A673 (cell line): ENCODE results near the gene FGF14. TPM values are rescaled to one million over a fixed set of nuclear protein-coding genes. Genes with fewer than 3 reads are reported as not detected.

Source experiments
- BruUV-seq: library from RNA; stranded (reverse); fragments of 400-500 nt; replicated peaks from 2 replicates; lab custom pipeline; 2021; lab: Mats Ljungman, UMichigan
- CTCF ChIA-PET: fragments of 300-600 bp; sonication (Branson Sonifier 250); formaldehyde crosslinking; loops from one replicate; lab custom pipeline; 2022; ENCODE audit warnings: antibody characterized with exemption; lab: Charles Lee
- POLR2A ChIA-PET: fragments of 300-600 bp; sonication (Branson Sonifier 250); formaldehyde crosslinking; loops from one replicate; lab custom pipeline; 2022; ENCODE audit warnings: antibody characterized with exemption; ENCODE audit not compliant: low non-redundant PET; lab: Charles Lee
- DNase-seq: peaks from one replicate; pipeline ENCODE4 v3.0.0-alpha.2; 2015; ENCODE audit warnings: low spot score
- H3K27ac ChIP-seq: fragments of 200-600 bp; sonication (generic); 2 replicates; pipeline ENCODE4 v1.5.1; 2016; ENCODE audit warnings: mixed run types, low read depth, mild to moderate bottlenecking, mixed read lengths, antibody characterized with exemption, low read length; ENCODE audit not compliant: poor library complexity, severe bottlenecking
- H3K27me3 ChIP-seq: fragments of 200-600 bp; sonication (generic); replicated peaks from 2 replicates; pipeline ENCODE4 v1.6.1; 2017; ENCODE audit warnings: mixed run types, low read depth, mild to moderate bottlenecking, mixed read lengths, antibody characterized with exemption, low read length; ENCODE audit not compliant: insufficient read depth, poor library complexity
- H3K36me3 ChIP-seq: fragments of 200-600 bp; sonication (generic); 2 replicates; pipeline ENCODE4 v1.6.1; 2016; ENCODE audit warnings: mixed run types, mild to moderate bottlenecking, mixed read lengths, antibody characterized with exemption, low read length; ENCODE audit not compliant: insufficient read depth, poor library complexity, severe bottlenecking
- H3K4me1 ChIP-seq: fragments of 200-600 bp; sonication (generic); 2 replicates; pipeline ENCODE4 v1.6.1; 2017; ENCODE audit warnings: mixed run types, mild to moderate bottlenecking, mixed read lengths, antibody characterized with exemption, low read length; ENCODE audit not compliant: insufficient read depth, poor library complexity, severe bottlenecking
- H3K4me3 ChIP-seq: fragments of 200-600 bp; sonication (generic); 2 replicates; pipeline ENCODE4 v1.5.1; 2016; ENCODE audit warnings: low read depth, mixed run types, mild to moderate bottlenecking, mixed read lengths, low read length; ENCODE audit not compliant: poor library complexity, severe bottlenecking
- H3K9me3 ChIP-seq: fragments of 200-600 bp; sonication (generic); 2 replicates; pipeline ENCODE4 v1.6.1; 2016; ENCODE audit warnings: mixed run types, low read depth, mild to moderate bottlenecking, mixed read lengths, antibody characterized with exemption, low read length; ENCODE audit not compliant: poor library complexity, severe bottlenecking
- EZH2 ChIP-seq: fragments of 200-600 bp; sonication (generic); IDR thresholded peaks from 2 replicates; pipeline ENCODE4 v1.6.1; 2017; ENCODE audit warnings: borderline replicate concordance, low read depth, mild to moderate bottlenecking, mixed read lengths, antibody characterized with exemption, low read length; ENCODE audit not compliant: poor library complexity, severe bottlenecking
- intact Hi-C: fragments of 100-400 bp; cut with micrococcal nuclease; formaldehyde crosslinking; loops from one replicate; pipeline ENCODE4 v1.10.0; 2022; ENCODE audit not compliant: unreplicated experiment
- total RNA-seq: library from RNA; stranded (reverse); gene quantifications from 2 replicates; pipeline ENCODE4 v1.2.3, GENCODE V29; 2021
- TF ChIP-seq, protein P1 (sequence below): fragments of 300-800, 200-600 bp; sonication (generic); conservative IDR thresholded peaks from 2 replicates; pipeline ENCODE4 v1.5.1; 2017; ENCODE audit warnings: low read depth, mild to moderate bottlenecking, antibody characterized with exemption, low read length, moderate library complexity, mixed read lengths

The FGF14 gene
- total RNA-seq, 1 experiment from 2014 or later: 19.7 TPM

DNA sequence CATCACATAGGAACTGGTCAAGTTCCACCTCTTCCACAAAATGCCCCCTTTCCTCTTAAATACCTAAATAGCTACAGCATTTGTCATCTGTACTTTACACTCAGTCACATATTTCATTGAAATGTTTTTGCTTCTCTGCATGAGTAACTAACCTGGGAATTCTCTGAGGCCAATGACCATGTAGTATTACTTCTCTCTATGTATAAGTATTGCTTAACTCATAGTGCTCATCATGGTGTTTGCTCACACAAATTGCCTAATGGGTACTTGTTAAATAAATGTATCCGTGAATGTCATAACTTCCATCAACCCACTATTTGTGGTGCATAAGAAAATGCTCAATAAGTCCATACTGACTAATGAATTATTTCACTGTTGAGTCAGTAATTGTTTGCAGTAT is 115.5 kb downstream of the FGF14 start:
- CTCF ChIA-PET: no interaction called here
- no peak for DNase-seq
- no peak for TF ChIP-seq EZH2
- TF ChIP-seq, protein P1, sequence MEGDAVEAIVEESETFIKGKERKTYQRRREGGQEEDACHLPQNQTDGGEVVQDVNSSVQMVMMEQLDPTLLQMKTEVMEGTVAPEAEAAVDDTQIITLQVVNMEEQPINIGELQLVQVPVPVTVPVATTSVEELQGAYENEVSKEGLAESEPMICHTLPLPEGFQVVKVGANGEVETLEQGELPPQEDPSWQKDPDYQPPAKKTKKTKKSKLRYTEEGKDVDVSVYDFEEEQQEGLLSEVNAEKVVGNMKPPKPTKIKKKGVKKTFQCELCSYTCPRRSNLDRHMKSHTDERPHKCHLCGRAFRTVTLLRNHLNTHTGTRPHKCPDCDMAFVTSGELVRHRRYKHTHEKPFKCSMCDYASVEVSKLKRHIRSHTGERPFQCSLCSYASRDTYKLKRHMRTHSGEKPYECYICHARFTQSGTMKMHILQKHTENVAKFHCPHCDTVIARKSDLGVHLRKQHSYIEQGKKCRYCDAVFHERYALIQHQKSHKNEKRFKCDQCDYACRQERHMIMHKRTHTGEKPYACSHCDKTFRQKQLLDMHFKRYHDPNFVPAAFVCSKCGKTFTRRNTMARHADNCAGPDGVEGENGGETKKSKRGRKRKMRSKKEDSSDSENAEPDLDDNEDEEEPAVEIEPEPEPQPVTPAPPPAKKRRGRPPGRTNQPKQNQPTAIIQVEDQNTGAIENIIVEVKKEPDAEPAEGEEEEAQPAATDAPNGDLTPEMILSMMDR: no peak
- intact Hi-C loops: no loop called here
- POLR2A ChIA-PET: no interaction called here
- no peak overlapping the region for H3K27ac ChIP-seq
- H3K4me1 ChIP-seq: peaks cover 26% of the 10 kb centered on the region
- no peaks in the 10 kb centered on the region for H3K36me3 ChIP-seq
- H3K4me3 ChIP-seq: no peak overlapping the region
- BruUV-seq: no TSS peak
- H3K27me3 ChIP-seq: no peaks in the 10 kb centered on the region
- no peaks in the 10 kb centered on the region for H3K9me3 ChIP-seq

GRCh38 chr13:102280366-102280765 is 121.5 kb downstream of the FGF14 start:
- intact Hi-C loops: no loop called here
- no peak for DNase-seq
- ChIA-PET POLR2A (no interaction called here), CTCF (no interaction called here)
- H3K4me1 ChIP-seq: peaks cover 33% of the 10 kb centered on the region
- no peak overlapping the region for H3K27ac ChIP-seq
- TF ChIP-seq, protein P1: no peak
- no peak for TF ChIP-seq EZH2
- H3K36me3 ChIP-seq: no peaks in the 10 kb centered on the region
- no peaks in the 10 kb centered on the region for H3K9me3 ChIP-seq
- no peaks in the 10 kb centered on the region for H3K27me3 ChIP-seq
- no peak overlapping the region for H3K4me3 ChIP-seq
- BruUV-seq: no TSS peak

GRCh38 chr13:102277286-102277685 is 124.6 kb downstream of the FGF14 start:
- CTCF ChIA-PET: no interaction called here

More at GRCh38 chr13:102277286-102277685, 124.6 kb downstream of the FGF14 start:
- peak; percentile 10 for DNase-seq
- H3K36me3 ChIP-seq: no peaks in the 10 kb centered on the region
- H3K27me3 ChIP-seq: no peaks in the 10 kb centered on the region
- H3K27ac ChIP-seq: peak overlapping the region; percentile 57
- POLR2A ChIA-PET: no interaction called here
- TF ChIP-seq EZH2: no peak
- TF ChIP-seq, protein P1: no peak
- intact Hi-C loops: no loop called here
- peaks cover 51% of the 10 kb centered on the region for H3K4me1 ChIP-seq
- no peaks in the 10 kb centered on the region for H3K9me3 ChIP-seq
- BruUV-seq: no TSS peak
- H3K4me3 ChIP-seq: no peak overlapping the region
